ENCODE results near the gene PLEKHM3.

Gene PLEKHM3

GRCh38 chr2:208049006-208049405 is 23.7 kb upstream of the PLEKHM3 start:
- no peak overlapping the region for H3K4me3 Mint-ChIP-seq

DNA sequence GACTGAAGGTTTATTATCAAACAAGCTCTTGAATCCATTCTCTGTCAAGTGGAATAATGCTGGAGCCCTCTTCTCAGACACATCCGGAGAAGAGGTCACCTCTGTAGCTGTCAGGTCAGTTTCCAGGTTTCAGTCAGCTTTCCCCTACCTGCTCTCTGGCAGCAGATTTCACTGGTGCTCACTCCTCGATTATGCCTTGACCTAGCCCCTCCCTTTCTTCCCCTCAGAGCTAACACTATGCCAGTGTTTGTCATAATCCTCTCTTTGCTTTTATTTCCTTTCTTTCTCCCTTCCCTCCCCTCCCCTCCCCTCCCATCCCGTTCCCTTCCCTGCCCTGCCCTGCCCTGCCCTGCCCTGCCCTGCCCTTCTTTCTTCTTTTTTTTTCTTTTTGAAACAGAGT is 22.5 kb upstream of the PLEKHM3 start:
- H3K9me3 Mint-ChIP-seq: no peaks in the 10 kb centered on the region
- DNase-seq (ENCODE audit: low spot score in 2 of 2) (no peak), ATAC-seq (replicated peaks; ENCODE audit: extremely low read depth, poor library complexity, severe bottlenecking) (no peak)
- peaks cover 58% of the 10 kb centered on the region for H3K27me3 Mint-ChIP-seq
- no peak overlapping the region for H3K4me3 Mint-ChIP-seq
- H3K36me3 Mint-ChIP-seq (ENCODE audit: insufficient read depth): no peaks in the 10 kb centered on the region
- no peak overlapping the region for H3K27ac Mint-ChIP-seq (ENCODE audit: low read depth)
- H3K4me1 Mint-ChIP-seq: no peaks in the 10 kb centered on the region

More at GRCh38 chr2:208049006-208049405, 23.7 kb upstream of the PLEKHM3 start:
- Mint-ChIP-seq H3K27ac (ENCODE audit: low read depth) (no peak overlapping the region), H3K36me3 (ENCODE audit: insufficient read depth) (no peaks in the 10 kb centered on the region), H3K9me3 (no peaks in the 10 kb centered on the region), H3K4me1 (no peaks in the 10 kb centered on the region), H3K27me3 (peaks cover 55% of the 10 kb centered on the region)
- no peak for ATAC-seq (replicated peaks; ENCODE audit: extremely low read depth, poor library complexity, severe bottlenecking)
- no peak for DNase-seq (ENCODE audit: low spot score in 2 of 2)

DNA sequence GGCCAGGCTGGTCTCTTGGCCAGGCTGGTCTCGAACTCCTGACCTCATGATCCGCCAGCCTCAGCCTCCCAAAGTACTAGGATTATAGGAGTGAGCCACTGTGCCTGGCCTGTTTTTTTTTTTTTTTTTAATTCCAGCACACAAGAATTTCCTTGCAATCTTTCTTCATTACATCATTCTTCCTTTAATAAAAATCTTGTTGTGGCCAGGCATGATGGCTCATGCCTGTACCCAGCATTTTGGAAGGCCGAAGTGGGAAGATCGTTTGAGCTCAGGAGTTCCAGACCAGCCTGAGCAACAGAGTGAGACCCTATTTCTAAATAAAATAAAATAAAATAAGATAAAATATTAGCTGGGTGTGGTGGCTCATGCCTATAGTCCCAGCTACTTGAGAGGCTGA is 21.4 kb upstream of the PLEKHM3 start:
- Mint-ChIP-seq H3K4me3 (no peak overlapping the region), H3K36me3 (ENCODE audit: insufficient read depth) (no peaks in the 10 kb centered on the region), H3K27ac (ENCODE audit: low read depth) (no peak overlapping the region), H3K9me3 (no peaks in the 10 kb centered on the region), H3K27me3 (peaks cover 54% of the 10 kb centered on the region), H3K4me1 (no peaks in the 10 kb centered on the region)
- no peak for ATAC-seq (replicated peaks; ENCODE audit: extremely low read depth, poor library complexity, severe bottlenecking)
- no peak for DNase-seq (ENCODE audit: low spot score in 2 of 2)

DNA sequence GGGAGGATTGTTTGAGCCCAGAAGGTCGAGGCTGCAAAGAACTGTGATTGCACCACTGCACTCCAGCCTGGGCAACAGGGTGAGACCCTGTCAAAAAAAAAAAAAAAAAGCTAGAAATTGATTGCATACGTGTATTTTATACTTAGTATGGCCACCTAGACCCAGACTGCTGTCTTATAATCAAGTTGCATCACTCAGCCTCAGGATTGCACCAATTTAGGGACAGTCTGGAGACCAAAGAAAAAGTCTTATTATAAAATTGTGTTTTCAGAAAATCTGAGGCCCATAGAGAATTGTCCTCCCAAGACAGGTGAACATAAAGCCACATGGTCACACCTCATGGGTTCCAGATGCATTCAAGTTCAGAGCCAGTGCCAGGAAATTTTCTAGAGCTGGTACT is 17.1 kb upstream of the PLEKHM3 start:
- Mint-ChIP-seq H3K27me3 (peaks cover 20% of the 10 kb centered on the region), H3K9me3 (no peaks in the 10 kb centered on the region), H3K27ac (ENCODE audit: low read depth) (no peak overlapping the region), H3K4me1 (no peaks in the 10 kb centered on the region), H3K4me3 (no peak overlapping the region), H3K36me3 (ENCODE audit: insufficient read depth) (no peaks in the 10 kb centered on the region)
- no peak for ATAC-seq (replicated peaks; ENCODE audit: extremely low read depth, poor library complexity, severe bottlenecking)
- no peak for DNase-seq (ENCODE audit: low spot score in 2 of 2)

DNA sequence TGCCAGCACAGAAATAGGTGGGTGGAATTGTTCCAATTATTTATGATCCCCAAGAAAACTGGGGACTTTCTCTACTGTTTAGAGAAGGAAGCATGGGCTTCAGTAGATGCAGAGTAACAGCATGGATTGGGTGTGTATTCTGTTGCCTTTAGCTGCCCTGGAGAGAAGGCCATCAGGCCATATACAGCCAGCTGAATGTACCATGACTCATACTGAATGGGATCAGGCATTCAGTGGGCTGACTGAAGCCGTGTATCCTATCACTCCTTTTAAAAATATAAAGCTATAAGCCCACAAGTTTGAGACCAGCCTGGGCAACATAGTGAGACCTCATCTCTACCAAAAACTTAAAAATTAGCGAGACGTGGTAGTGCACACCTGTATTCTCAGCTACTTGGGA is 16.7 kb upstream of the PLEKHM3 start:
- no peak for ATAC-seq (replicated peaks; ENCODE audit: extremely low read depth, poor library complexity, severe bottlenecking)
- Mint-ChIP-seq H3K27me3 (peaks cover 20% of the 10 kb centered on the region), H3K4me1 (no peaks in the 10 kb centered on the region), H3K36me3 (ENCODE audit: insufficient read depth) (no peaks in the 10 kb centered on the region), H3K9me3 (no peaks in the 10 kb centered on the region), H3K4me3 (no peak overlapping the region), H3K27ac (ENCODE audit: low read depth) (no peak overlapping the region)
- DNase-seq (ENCODE audit: low spot score in 2 of 2): no peak

DNA sequence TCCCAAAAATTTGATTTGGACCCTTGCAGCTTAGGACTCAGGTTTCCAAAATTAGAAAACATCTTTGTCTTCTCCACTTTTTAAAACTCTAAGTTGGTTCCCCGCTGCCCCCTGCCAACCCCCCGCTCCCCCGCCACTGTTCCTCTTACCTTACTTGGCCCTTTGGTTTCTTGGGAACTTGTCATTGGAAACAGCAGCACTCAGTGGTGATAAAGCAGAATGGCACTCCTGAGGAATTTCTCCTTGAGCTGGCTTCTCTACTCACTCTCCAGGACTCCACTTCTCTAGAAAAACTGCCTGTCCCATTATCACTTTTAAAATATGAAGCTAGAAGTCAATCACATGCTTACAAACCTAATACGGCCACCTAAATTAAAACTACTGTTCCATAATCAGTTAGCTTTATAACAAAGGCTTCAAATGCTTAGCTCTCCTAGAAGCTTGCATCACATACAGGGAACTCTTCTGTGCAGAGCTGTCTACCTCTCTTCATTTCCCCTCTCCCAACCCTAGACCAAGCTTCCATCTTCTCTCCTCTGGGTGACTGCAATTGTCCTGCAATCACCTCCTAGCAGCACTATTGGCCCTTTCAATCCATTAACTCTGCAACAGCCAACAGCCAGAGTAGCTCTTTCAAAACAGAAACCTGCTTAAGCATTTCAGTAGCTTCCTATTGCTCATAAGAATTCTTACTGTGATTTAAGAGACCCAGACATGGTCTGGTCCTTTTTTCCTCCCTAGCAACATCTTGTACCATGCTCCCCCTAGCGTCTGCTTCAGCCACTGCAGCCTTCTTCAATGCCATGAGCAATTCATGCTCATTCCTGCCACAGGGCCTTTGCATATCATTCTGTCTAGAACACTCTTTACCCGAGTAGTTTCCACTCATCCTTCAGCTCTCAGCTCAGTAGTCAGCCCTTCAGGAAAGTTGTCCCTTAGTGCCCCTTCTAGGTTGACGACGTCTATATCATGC is 15.2 kb upstream of the PLEKHM3 start:
- ATAC-seq (replicated peaks; ENCODE audit: extremely low read depth, poor library complexity, severe bottlenecking): no peak
- no peak overlapping the region for H3K27ac Mint-ChIP-seq (ENCODE audit: low read depth)
- peaks cover 9% of the 10 kb centered on the region for H3K27me3 Mint-ChIP-seq
- no peaks in the 10 kb centered on the region for H3K9me3 Mint-ChIP-seq
- DNase-seq (ENCODE audit: low spot score in 2 of 2): peak; percentile 42 to 43
- no peak overlapping the region for H3K4me3 Mint-ChIP-seq
- H3K36me3 Mint-ChIP-seq (ENCODE audit: insufficient read depth): no peaks in the 10 kb centered on the region
- no peaks in the 10 kb centered on the region for H3K4me1 Mint-ChIP-seq

GRCh38 chr2:208039376-208040110 is 14.2 kb upstream of the PLEKHM3 start:
- ATAC-seq (replicated peaks; ENCODE audit: extremely low read depth, poor library complexity, severe bottlenecking): no peak
- peaks cover 9% of the 10 kb centered on the region for H3K27me3 Mint-ChIP-seq
- H3K4me1 Mint-ChIP-seq: no peaks in the 10 kb centered on the region

DNA sequence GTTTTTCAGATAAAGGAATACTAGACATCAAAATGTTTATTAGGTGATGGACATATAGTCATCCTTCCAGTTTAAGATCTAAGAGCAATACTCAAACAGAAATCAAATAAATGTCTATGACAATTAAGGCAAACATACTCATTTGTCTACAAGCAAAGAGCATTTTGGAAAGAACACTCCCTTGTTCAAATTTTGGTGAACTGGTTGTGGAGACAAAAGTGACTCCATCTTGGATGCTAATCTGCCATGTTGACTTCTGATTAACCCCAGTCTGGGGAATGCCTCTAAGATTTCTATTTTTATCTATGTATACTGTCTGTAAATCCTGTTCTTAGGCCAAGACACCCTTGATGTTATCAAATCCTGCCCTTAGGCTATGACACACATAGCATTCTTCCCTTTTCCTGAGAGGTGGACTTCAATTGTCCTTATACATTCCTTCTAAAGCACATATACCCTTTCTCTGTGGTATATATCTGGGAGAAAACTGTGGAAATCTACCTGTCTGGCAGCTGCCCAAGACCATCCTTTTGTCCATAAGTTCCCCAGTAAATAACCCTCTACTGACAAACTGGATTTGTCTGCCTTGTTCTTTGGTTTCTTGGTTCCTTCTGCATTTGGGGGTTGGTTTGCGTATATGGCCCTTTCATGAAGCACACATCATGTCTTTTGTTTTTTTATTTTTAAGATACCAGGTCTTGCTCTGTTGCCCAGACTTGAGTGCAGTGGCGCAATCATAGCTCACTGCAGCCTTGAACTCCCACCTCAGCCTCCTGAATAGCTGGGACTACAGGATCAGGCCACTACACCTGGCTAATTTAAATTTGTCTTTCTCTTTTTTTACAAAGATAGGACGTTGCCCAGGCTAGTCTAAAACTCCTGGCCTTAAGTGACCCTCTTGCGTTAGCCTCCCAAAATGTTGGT is 12.5 kb upstream of the PLEKHM3 start:
- H3K27me3 Mint-ChIP-seq: peaks cover 3% of the 10 kb centered on the region
- DNase-seq (ENCODE audit: low spot score in 2 of 2) (no peak), ATAC-seq (replicated peaks; ENCODE audit: extremely low read depth, poor library complexity, severe bottlenecking) (no peak)
- no peaks in the 10 kb centered on the region for H3K36me3 Mint-ChIP-seq (ENCODE audit: insufficient read depth)
- H3K4me1 Mint-ChIP-seq: no peaks in the 10 kb centered on the region
- H3K9me3 Mint-ChIP-seq: no peaks in the 10 kb centered on the region
- no peak overlapping the region for H3K27ac Mint-ChIP-seq (ENCODE audit: low read depth)
- H3K4me3 Mint-ChIP-seq: no peak overlapping the region

More at GRCh38 chr2:208039376-208040110, 14.2 kb upstream of the PLEKHM3 start:
- no peaks in the 10 kb centered on the region for H3K36me3 Mint-ChIP-seq (ENCODE audit: insufficient read depth)
- no peak overlapping the region for H3K4me3 Mint-ChIP-seq
- H3K27ac Mint-ChIP-seq (ENCODE audit: low read depth): no peak overlapping the region
- no peak for DNase-seq (ENCODE audit: low spot score in 2 of 2)
- H3K9me3 Mint-ChIP-seq: no peaks in the 10 kb centered on the region

GRCh38 chr2:208036357-208036756 is 11.0 kb upstream of the PLEKHM3 start:
- ATAC-seq (replicated peaks; ENCODE audit: extremely low read depth, poor library complexity, severe bottlenecking): no peak
- Mint-ChIP-seq H3K27ac (ENCODE audit: low read depth) (no peak overlapping the region), H3K4me1 (no peaks in the 10 kb centered on the region), H3K4me3 (no peak overlapping the region), H3K9me3 (no peaks in the 10 kb centered on the region), H3K36me3 (ENCODE audit: insufficient read depth) (no peaks in the 10 kb centered on the region), H3K27me3 (no peaks in the 10 kb centered on the region)
- no peak for DNase-seq (ENCODE audit: low spot score in 2 of 2)

DNA sequence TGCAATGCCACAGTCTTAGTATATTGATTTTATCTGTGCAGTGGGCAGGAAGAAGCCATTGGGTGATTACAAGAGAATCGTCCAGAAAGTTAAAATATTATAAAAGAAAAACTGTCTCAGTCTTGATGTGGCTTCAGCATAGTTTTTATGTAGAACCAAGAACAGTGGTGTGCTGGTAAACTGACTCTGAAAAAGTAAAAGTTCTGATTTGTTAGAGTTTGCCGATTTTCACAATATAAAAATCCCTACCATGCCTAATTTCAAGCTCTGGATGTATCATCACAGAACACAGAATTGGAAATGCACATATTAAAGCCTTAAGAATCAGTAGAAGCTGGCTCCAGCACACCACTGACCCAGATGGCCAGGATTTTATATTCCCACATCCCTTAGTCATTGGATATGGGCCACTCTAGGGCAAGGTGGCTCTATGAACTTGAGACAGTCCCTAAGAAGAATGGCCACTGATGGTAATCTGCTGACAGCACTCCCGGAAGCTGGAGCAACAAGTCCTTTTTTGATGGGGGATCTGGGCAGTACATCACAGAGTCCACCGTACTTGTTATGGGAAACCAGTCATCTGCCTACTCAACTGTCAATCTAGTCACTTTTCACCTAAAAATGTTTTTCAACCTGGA is 9.3 kb upstream of the PLEKHM3 start:
- no peaks in the 10 kb centered on the region for H3K4me1 Mint-ChIP-seq
- H3K27ac Mint-ChIP-seq (ENCODE audit: low read depth): no peak overlapping the region
- H3K9me3 Mint-ChIP-seq: no peaks in the 10 kb centered on the region
- no peaks in the 10 kb centered on the region for H3K36me3 Mint-ChIP-seq (ENCODE audit: insufficient read depth)
- H3K27me3 Mint-ChIP-seq: no peaks in the 10 kb centered on the region
- H3K4me3 Mint-ChIP-seq: no peak overlapping the region
- DNase-seq (ENCODE audit: low spot score in 2 of 2) (no peak), ATAC-seq (replicated peaks; ENCODE audit: extremely low read depth, poor library complexity, severe bottlenecking) (no peak)

DNA sequence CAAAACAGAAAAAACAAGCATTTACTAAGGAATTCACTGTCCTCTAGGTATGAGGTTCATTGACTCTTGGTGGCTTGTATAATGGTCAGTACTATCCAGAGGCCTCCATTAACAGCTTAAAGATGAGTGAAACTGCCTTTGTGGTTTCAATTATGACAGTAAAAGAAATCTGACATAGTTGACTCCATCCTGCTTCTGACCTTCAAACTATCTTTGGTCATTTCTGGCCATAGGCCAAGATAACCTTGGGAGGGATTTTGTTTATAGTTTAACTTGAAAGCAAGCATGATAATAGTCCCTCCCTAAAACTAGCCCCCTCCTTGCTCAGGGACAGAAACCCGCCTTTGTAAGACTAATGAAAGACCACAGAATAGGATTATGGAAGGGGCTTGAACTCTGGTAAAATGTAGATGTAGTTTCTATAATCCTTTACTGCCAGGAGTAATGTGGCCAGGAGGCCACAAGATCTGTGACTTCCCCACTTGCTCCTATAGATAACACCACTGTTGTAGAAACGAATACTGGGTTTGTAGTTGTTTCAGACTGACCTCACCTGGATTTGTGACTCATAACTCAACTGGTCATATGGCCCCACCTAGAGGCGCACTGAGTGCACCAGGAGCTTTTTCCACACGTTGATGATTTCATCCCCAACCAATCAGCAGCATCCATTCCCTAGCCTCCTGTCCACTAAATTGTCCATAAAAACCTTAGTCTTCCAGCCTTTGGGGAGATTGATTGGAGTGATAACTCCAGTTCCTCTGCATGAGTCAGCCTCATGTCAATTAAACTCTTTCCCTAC is 8.6 kb upstream of the PLEKHM3 start:
- no peak overlapping the region for H3K27ac Mint-ChIP-seq (ENCODE audit: low read depth)
- no peaks in the 10 kb centered on the region for H3K36me3 Mint-ChIP-seq (ENCODE audit: insufficient read depth)
- ATAC-seq (replicated peaks; ENCODE audit: extremely low read depth, poor library complexity, severe bottlenecking) (peak; percentile 43), DNase-seq (ENCODE audit: low spot score in 2 of 2) (no peak)
- no peaks in the 10 kb centered on the region for H3K9me3 Mint-ChIP-seq
- no peaks in the 10 kb centered on the region for H3K4me1 Mint-ChIP-seq
- H3K27me3 Mint-ChIP-seq: no peaks in the 10 kb centered on the region
- H3K4me3 Mint-ChIP-seq: no peak overlapping the region
